Activated T-cell treated with anti-CD3 and anti-CD28 coated beads, Interleukin-2, amount 50 U/mL, for 4 hours (primary cell): ENCODE results near the gene ASS1. TPM values are rescaled to one million over a fixed set of nuclear protein-coding genes. Genes with fewer than 3 reads are reported as not detected.

Experiments
- ATAC-seq, 2 donors: fragments of 200-7000 bp; cut with Tn5 transposase; one replicate each; pipeline ENCODE4 v1.10.0; 2021
- DNase-seq: peaks from one replicate; pipeline ENCODE4 v3.0.0-alpha.2; 2020
- H3K27me3 Mint-ChIP-seq: one replicate; pipeline ENCODE4 v1.8.0; 2021; ENCODE audit warnings: low read depth, mixed read lengths
- H3K36me3 Mint-ChIP-seq: one replicate; pipeline ENCODE4 v1.8.0; 2022; ENCODE audit warnings: mixed read lengths; ENCODE audit not compliant: insufficient read depth
- H3K4me1 Mint-ChIP-seq: one replicate; pipeline ENCODE4 v1.8.0; 2021; ENCODE audit warnings: low read depth, mixed read lengths
- H3K4me3 Mint-ChIP-seq: one replicate; pipeline ENCODE4 v1.8.0; 2021; ENCODE audit warnings: mild to moderate bottlenecking, moderate library complexity, mixed read lengths
- H3K9me3 Mint-ChIP-seq: one replicate; pipeline ENCODE4 v1.8.0; 2021; ENCODE audit warnings: mixed read lengths
- total RNA-seq, 3 donors: library from RNA; stranded (reverse); gene quantifications; one replicate each; pipeline ENCODE4 v1.2.1, GENCODE V29; 2021

The ASS1 gene
- total RNA-seq, 3 donors from 2014 or later = 1.4 to 2.6 (median 2.6) TPM

- Mint-ChIP-seq H3K27me3 (peaks cover 23% of the 10 kb centered on the region), H3K4me1 (no peaks in the 10 kb centered on the region), H3K36me3 (no peaks in the 10 kb centered on the region), H3K9me3 (peaks cover 4% of the 10 kb centered on the region), H3K4me3 (no peak overlapping the region)
- DNase-seq (no peak), ATAC-seq (no peak)
These were observed 48.3 kb downstream of the ASS1 start for GRCh38 chr9:130493021-130493420.

GRCh38 chr9:130493476-130493875, 48.7 kb downstream of the ASS1 start:
- no peak for DNase-seq
- Mint-ChIP-seq H3K36me3 (no peaks in the 10 kb centered on the region), H3K4me1 (no peaks in the 10 kb centered on the region), H3K27me3 (peaks cover 22% of the 10 kb centered on the region), H3K9me3 (peaks cover 4% of the 10 kb centered on the region), H3K4me3 (no peak overlapping the region)
- ATAC-seq = no peak

GRCh38 chr9:130495067-130495466, 50.3 kb downstream of the ASS1 start:
- DNase-seq = no peak
- peaks cover 22% of the 10 kb centered on the region for H3K27me3 Mint-ChIP-seq
- H3K4me3 Mint-ChIP-seq = no peak overlapping the region
- no peaks in the 10 kb centered on the region for H3K4me1 Mint-ChIP-seq
- no peaks in the 10 kb centered on the region for H3K36me3 Mint-ChIP-seq
- H3K9me3 Mint-ChIP-seq = peaks cover 4% of the 10 kb centered on the region
- no peak for ATAC-seq

- Mint-ChIP-seq H3K4me1 (no peaks in the 10 kb centered on the region), H3K4me3 (no peak overlapping the region), H3K36me3 (no peaks in the 10 kb centered on the region), H3K9me3 (peaks cover 4% of the 10 kb centered on the region), H3K27me3 (peaks cover 16% of the 10 kb centered on the region)
- no peak for DNase-seq
- ATAC-seq = no peak
These were observed 52.4 kb downstream of the ASS1 start for GRCh38 chr9:130497139-130497538.

- ATAC-seq = no peak
These were observed 53.6 kb downstream of the ASS1 start for GRCh38 chr9:130498298-130498917.

GRCh38 chr9:130498918-130499698, 54.3 kb downstream of the ASS1 start:
- DNase-seq (no peak), ATAC-seq (no peak)
- peaks cover 4% of the 10 kb centered on the region for H3K9me3 Mint-ChIP-seq
- H3K4me1 Mint-ChIP-seq = no peaks in the 10 kb centered on the region
- H3K36me3 Mint-ChIP-seq = no peaks in the 10 kb centered on the region
- peaks cover 6% of the 10 kb centered on the region for H3K27me3 Mint-ChIP-seq
- H3K4me3 Mint-ChIP-seq = no peak overlapping the region

More at GRCh38 chr9:130498298-130498917, 53.6 kb downstream of the ASS1 start:
- peaks cover 10% of the 10 kb centered on the region for H3K27me3 Mint-ChIP-seq
- DNase-seq = no peak
- H3K4me1 Mint-ChIP-seq = no peaks in the 10 kb centered on the region
- no peak overlapping the region for H3K4me3 Mint-ChIP-seq
- no peaks in the 10 kb centered on the region for H3K36me3 Mint-ChIP-seq
- H3K9me3 Mint-ChIP-seq = peaks cover 4% of the 10 kb centered on the region

GRCh38 chr9:130499804-130500263, 55.1 kb downstream of the ASS1 start:
- Mint-ChIP-seq H3K9me3 (peaks cover 4% of the 10 kb centered on the region), H3K36me3 (no peaks in the 10 kb centered on the region), H3K27me3 (peaks cover 6% of the 10 kb centered on the region), H3K4me1 (no peaks in the 10 kb centered on the region), H3K4me3 (no peak overlapping the region)
- ATAC-seq (peak; percentile 58 to 62), DNase-seq (no peak)

- DNase-seq (no peak), ATAC-seq (no peak)
- no peak overlapping the region for H3K4me3 Mint-ChIP-seq
- no peaks in the 10 kb centered on the region for H3K4me1 Mint-ChIP-seq
- H3K9me3 Mint-ChIP-seq = no peaks in the 10 kb centered on the region
- H3K36me3 Mint-ChIP-seq = no peaks in the 10 kb centered on the region
- peaks cover 5% of the 10 kb centered on the region for H3K27me3 Mint-ChIP-seq
These were observed 55.8 kb downstream of the ASS1 start for GRCh38 chr9:130500340-130501180.

- H3K36me3 Mint-ChIP-seq = no peaks in the 10 kb centered on the region
- DNase-seq (no peak), ATAC-seq (no peak)
- no peaks in the 10 kb centered on the region for H3K4me1 Mint-ChIP-seq
- H3K4me3 Mint-ChIP-seq = no peak overlapping the region
- H3K9me3 Mint-ChIP-seq = no peaks in the 10 kb centered on the region
- no peaks in the 10 kb centered on the region for H3K27me3 Mint-ChIP-seq
These were observed 56.9 kb downstream of the ASS1 start for GRCh38 chr9:130501639-130502038.

GRCh38 chr9:130508218-130508617, 63.5 kb downstream of the ASS1 start:
- Mint-ChIP-seq H3K36me3 (peaks cover 2% of the 10 kb centered on the region), H3K4me1 (no peaks in the 10 kb centered on the region), H3K9me3 (peaks cover 12% of the 10 kb centered on the region), H3K27me3 (peaks cover 19% of the 10 kb centered on the region), H3K4me3 (no peak overlapping the region)
- DNase-seq (no peak), ATAC-seq (no peak)

- no peaks in the 10 kb centered on the region for H3K4me1 Mint-ChIP-seq
- DNase-seq (no peak), ATAC-seq (no peak)
- peaks cover 2% of the 10 kb centered on the region for H3K36me3 Mint-ChIP-seq
- H3K4me3 Mint-ChIP-seq = no peak overlapping the region
- H3K9me3 Mint-ChIP-seq = peaks cover 12% of the 10 kb centered on the region
- H3K27me3 Mint-ChIP-seq = peaks cover 26% of the 10 kb centered on the region
These were observed 67.4 kb downstream of the ASS1 start for GRCh38 chr9:130512199-130512598.

GRCh38 chr9:130513078-130513477, 68.3 kb downstream of the ASS1 start:
- Mint-ChIP-seq H3K4me1 (no peaks in the 10 kb centered on the region), H3K27me3 (peaks cover 29% of the 10 kb centered on the region), H3K9me3 (peaks cover 12% of the 10 kb centered on the region), H3K36me3 (peaks cover 2% of the 10 kb centered on the region), H3K4me3 (no peak overlapping the region)
- DNase-seq (no peak), ATAC-seq (no peak)

GRCh38 chr9:130518233-130518632, 73.5 kb downstream of the ASS1 start:
- Mint-ChIP-seq H3K36me3 (no peaks in the 10 kb centered on the region), H3K4me3 (no peak overlapping the region), H3K27me3 (peaks cover 18% of the 10 kb centered on the region), H3K9me3 (no peaks in the 10 kb centered on the region), H3K4me1 (no peaks in the 10 kb centered on the region)
- ATAC-seq (no peak), DNase-seq (no peak)
